ENCODE measurements around the gene ANK3.

DNA sequence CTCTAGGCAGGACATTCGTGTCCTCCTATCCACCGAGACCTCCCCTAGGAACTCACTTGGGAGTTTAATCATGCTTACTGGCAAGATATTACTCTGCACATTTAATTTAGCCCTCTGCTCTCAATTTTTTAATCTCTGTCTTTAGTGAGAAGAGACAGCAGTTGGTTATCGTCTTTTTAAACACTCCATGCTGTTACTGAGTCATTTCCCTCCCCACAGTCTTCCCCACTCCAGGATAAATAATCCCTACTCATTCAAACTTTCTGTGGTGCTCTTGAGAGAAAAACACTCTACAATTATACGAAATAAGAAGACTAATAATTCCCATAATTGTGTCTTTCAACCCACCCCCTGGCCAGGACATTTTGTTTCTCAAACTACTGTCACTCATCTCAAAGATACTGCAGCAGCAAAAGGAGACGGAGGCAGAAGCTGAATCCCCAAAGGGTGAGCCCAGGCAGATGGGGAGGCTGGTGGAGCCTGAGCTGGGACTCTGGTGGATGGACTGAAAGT, 84.2 kb downstream of the ANK3 start:
- TF ChIP-seq, protein P1, sequence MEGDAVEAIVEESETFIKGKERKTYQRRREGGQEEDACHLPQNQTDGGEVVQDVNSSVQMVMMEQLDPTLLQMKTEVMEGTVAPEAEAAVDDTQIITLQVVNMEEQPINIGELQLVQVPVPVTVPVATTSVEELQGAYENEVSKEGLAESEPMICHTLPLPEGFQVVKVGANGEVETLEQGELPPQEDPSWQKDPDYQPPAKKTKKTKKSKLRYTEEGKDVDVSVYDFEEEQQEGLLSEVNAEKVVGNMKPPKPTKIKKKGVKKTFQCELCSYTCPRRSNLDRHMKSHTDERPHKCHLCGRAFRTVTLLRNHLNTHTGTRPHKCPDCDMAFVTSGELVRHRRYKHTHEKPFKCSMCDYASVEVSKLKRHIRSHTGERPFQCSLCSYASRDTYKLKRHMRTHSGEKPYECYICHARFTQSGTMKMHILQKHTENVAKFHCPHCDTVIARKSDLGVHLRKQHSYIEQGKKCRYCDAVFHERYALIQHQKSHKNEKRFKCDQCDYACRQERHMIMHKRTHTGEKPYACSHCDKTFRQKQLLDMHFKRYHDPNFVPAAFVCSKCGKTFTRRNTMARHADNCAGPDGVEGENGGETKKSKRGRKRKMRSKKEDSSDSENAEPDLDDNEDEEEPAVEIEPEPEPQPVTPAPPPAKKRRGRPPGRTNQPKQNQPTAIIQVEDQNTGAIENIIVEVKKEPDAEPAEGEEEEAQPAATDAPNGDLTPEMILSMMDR (conservative IDR thresholded peaks at IDR 0.05 in 1 of 2, IDR thresholded peaks at IDR 0.05 in 1 of 2; ENCODE audit: low read depth in 1 of 2, low read length in 2 of 2), result no peak
- TF ChIP-seq EZH2 (IDR thresholded peaks at IDR 0.05; ENCODE audit: low read length, missing control alignments), result no peak

Data from fibroblast of lung (primary cell).